RWPE2 (cell line): ENCODE measurements around the gene EDAR.
A peak's percentile ranks its signal among the peaks of the same experiment; 100 is the strongest.

Experiments
- ATAC-seq: fragments of 200-7000 bp; cut with Tn5 transposase; 3 replicates; pipeline ENCODE4 v1.9.1; 2021; ENCODE audit warnings: low read depth
- DNase-seq: peaks from one replicate; pipeline ENCODE4 v3.0.0-alpha.2; 2020; ENCODE audit warnings: low spot score
- H3K27ac ChIP-seq: fragments of 450-650 bp; 2 replicates; pipeline ENCODE4 v1.5.1; 2017; ENCODE audit warnings: mild to moderate bottlenecking; ENCODE audit not compliant: poor library complexity, severe bottlenecking
- H3K27me3 ChIP-seq: fragments of 250-450 bp; sonication (Bioruptor Pico); 2 replicates; pipeline ENCODE4 v1.5.1; 2021; ENCODE audit warnings: mild to moderate bottlenecking, moderate library complexity; ENCODE audit not compliant: insufficient read depth, poor library complexity, severe bottlenecking
- H3K36me3 ChIP-seq: fragments of 250-450 bp; sonication (Bioruptor Pico); 2 replicates; pipeline ENCODE4 v1.5.1; 2020; ENCODE audit warnings: low read depth, mild to moderate bottlenecking, moderate library complexity
- H3K4me1 ChIP-seq: fragments of 250-450 bp; sonication (Bioruptor Pico); 2 replicates; pipeline ENCODE4 v1.5.1; 2021; ENCODE audit warnings: mild to moderate bottlenecking, moderate library complexity; ENCODE audit not compliant: insufficient read depth, poor library complexity, severe bottlenecking
- H3K4me3 ChIP-seq: fragments of 250-450 bp; sonication (Bioruptor Pico); 2 replicates; pipeline ENCODE4 v1.5.1; 2021; ENCODE audit warnings: mild to moderate bottlenecking, moderate library complexity; ENCODE audit not compliant: severe bottlenecking
- H3K9me3 ChIP-seq: fragments of 250-450 bp; sonication (Bioruptor Pico); 2 replicates; pipeline ENCODE4 v1.5.1; 2021; ENCODE audit warnings: mild to moderate bottlenecking, moderate library complexity; ENCODE audit not compliant: severe bottlenecking
- TF ChIP-seq, protein P1 (sequence below): fragments of 450-650 bp; IDR thresholded peaks from one replicate; pipeline ENCODE4 v1.5.1; 2017; ENCODE audit warnings: mild to moderate bottlenecking, moderate library complexity; ENCODE audit not compliant: poor library complexity, severe bottlenecking

The EDAR gene

DNA sequence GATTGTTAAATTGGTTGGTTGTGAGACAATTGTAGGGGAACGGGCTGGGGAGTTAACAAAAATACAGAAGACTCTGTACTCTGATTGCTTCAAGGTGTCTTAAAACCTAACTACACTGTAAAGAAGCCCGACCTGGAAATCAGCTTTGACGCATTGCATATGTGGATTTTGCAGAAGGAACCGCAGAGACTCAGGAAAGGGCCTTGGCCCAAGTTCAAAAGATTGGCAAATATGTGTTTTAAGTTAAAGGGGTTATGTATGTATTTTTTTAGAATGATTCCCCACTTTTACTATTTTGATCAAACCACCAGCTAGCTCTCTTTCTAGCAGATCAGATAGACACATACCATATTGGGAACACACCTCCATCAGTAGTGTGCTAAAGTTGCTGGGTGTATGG is 18.0 kb upstream of the EDAR start:
- Histone ChIP-seq H3K27ac (no peak overlapping the region), H3K27me3 (no peaks in the 10 kb centered on the region), H3K36me3 (no peaks in the 10 kb centered on the region), H3K9me3 (no peaks in the 10 kb centered on the region), H3K4me3 (no peak overlapping the region), H3K4me1 (no peaks in the 10 kb centered on the region)
- TF ChIP-seq, protein P1, sequence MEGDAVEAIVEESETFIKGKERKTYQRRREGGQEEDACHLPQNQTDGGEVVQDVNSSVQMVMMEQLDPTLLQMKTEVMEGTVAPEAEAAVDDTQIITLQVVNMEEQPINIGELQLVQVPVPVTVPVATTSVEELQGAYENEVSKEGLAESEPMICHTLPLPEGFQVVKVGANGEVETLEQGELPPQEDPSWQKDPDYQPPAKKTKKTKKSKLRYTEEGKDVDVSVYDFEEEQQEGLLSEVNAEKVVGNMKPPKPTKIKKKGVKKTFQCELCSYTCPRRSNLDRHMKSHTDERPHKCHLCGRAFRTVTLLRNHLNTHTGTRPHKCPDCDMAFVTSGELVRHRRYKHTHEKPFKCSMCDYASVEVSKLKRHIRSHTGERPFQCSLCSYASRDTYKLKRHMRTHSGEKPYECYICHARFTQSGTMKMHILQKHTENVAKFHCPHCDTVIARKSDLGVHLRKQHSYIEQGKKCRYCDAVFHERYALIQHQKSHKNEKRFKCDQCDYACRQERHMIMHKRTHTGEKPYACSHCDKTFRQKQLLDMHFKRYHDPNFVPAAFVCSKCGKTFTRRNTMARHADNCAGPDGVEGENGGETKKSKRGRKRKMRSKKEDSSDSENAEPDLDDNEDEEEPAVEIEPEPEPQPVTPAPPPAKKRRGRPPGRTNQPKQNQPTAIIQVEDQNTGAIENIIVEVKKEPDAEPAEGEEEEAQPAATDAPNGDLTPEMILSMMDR: no peak
- ATAC-seq: no peak
- DNase-seq: no peak

DNA sequence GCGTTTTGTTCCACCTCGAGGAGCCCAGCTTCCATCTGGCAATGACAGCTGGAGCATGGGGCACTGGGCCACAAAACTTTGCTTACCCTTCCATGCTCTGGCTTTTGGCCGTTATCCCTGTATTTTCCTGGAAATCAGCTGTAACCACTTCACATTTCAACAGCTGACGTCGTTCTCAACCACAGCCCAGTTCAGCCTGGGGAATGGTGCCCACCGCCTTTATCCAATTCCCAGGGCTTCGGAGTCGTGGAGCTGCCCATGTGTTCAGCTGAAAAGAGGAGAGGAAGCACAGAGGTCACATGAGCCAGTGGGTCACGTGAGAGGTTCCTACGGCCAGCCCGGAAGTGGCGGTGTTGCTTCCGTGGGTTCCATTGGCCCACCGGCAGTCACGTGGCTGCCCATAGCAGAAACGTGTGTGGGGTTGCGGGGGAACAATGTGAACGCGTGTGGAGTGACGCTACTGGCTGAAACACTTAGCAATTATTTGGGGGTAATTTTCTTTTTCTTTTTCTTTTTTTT is 16.7 kb upstream of the EDAR start:
- no peaks in the 10 kb centered on the region for H3K36me3 ChIP-seq
- ATAC-seq: no peak
- no peak for DNase-seq
- peaks cover 5% of the 10 kb centered on the region for H3K4me1 ChIP-seq
- no peak overlapping the region for H3K27ac ChIP-seq
- no peaks in the 10 kb centered on the region for H3K9me3 ChIP-seq
- TF ChIP-seq, protein P1: no peak
- H3K4me3 ChIP-seq: no peak overlapping the region
- H3K27me3 ChIP-seq: no peaks in the 10 kb centered on the region

GRCh38 chr2:109001201-109001600 is 12.2 kb upstream of the EDAR start:
- H3K27ac ChIP-seq: no peak overlapping the region
- peak; percentile 79 for ATAC-seq
- no peaks in the 10 kb centered on the region for H3K27me3 ChIP-seq
- H3K4me1 ChIP-seq: peaks cover 5% of the 10 kb centered on the region
- H3K36me3 ChIP-seq: no peaks in the 10 kb centered on the region
- no peaks in the 10 kb centered on the region for H3K9me3 ChIP-seq
- no peak for DNase-seq
- H3K4me3 ChIP-seq: no peak overlapping the region
- TF ChIP-seq, protein P1: no peak

- Histone ChIP-seq H3K4me1 (peaks cover 5% of the 10 kb centered on the region), H3K27me3 (no peaks in the 10 kb centered on the region), H3K36me3 (no peaks in the 10 kb centered on the region), H3K27ac (no peak overlapping the region), H3K4me3 (no peak overlapping the region), H3K9me3 (no peaks in the 10 kb centered on the region)
- TF ChIP-seq, protein P1: no peak
- ATAC-seq: no peak
- DNase-seq: no peak
Observed at GRCh38 chr2:109000738-109001137, 11.7 kb upstream of the EDAR start.

- Histone ChIP-seq H3K9me3 (no peaks in the 10 kb centered on the region), H3K27ac (no peak overlapping the region), H3K4me3 (no peak overlapping the region), H3K27me3 (no peaks in the 10 kb centered on the region), H3K36me3 (no peaks in the 10 kb centered on the region), H3K4me1 (peaks cover 5% of the 10 kb centered on the region)
- TF ChIP-seq, protein P1: no peak
- no peak for ATAC-seq
- no peak for DNase-seq
Observed at GRCh38 chr2:108998911-108999310, 9.9 kb upstream of the EDAR start.
